Heart left ventricle (tissue), 13 donors: ENCODE results near the gene PCP4.

Experiments used
- POLR2A ChIP-seq, 2 donors: fragments of 450-650 bp; IDR thresholded peaks; one replicate each; pipeline ENCODE4 v1.6.1; 2017; ENCODE audit warnings: antibody characterized with exemption in 2 of 2, mild to moderate bottlenecking in 2 of 2, moderate library complexity in 2 of 2
- TF ChIP-seq, protein P1 (sequence below), 12 donors: fragments of 200-600 bp; sonication (generic) in 4 of 12; IDR thresholded peaks; one replicate each; pipeline versions ENCODE4 v1.5.0 to v1.8.0; 2018 to 2022; ENCODE audit warnings: antibody characterized with exemption in 12 of 12, mild to moderate bottlenecking in 5 of 12
- donor health status: ischemic (EF 13 %, LVEDD 7.1; RV severe dilation, severe dysfunction).
- donor health status: DM: no; HTN: yes; CAD: no.
- donor health status: DM: no; HTN: no; CAD: no.
- donor health status: ischemic (EF 25% LVEDD 6.9; RV normal size, moderate dysfunction).
- donor health status: ischemic (EF 25% LVEDD 5.7; RV mildly dilated, moderate dysfunction).
- donor health status: ischemic (EF 35%, LVEDD 5.7; RV mildly dilated, moderate dysfunction).
- donor health status: nonischemic (EF 11% LVEDD 7.7; RV severe dilation, severe dysfunction).
- donor health status: DM: yes; HTN: yes; CAD: no.
- donor health status: PGD.
- donor health status: ischemic (EF 29% LVEDD 5.4; RV normal size, mild dysfunction).
- donor health status: nonischemic (EF 23%, LVEDD 6.1; RV moderate dilation, normal function).

DNA sequence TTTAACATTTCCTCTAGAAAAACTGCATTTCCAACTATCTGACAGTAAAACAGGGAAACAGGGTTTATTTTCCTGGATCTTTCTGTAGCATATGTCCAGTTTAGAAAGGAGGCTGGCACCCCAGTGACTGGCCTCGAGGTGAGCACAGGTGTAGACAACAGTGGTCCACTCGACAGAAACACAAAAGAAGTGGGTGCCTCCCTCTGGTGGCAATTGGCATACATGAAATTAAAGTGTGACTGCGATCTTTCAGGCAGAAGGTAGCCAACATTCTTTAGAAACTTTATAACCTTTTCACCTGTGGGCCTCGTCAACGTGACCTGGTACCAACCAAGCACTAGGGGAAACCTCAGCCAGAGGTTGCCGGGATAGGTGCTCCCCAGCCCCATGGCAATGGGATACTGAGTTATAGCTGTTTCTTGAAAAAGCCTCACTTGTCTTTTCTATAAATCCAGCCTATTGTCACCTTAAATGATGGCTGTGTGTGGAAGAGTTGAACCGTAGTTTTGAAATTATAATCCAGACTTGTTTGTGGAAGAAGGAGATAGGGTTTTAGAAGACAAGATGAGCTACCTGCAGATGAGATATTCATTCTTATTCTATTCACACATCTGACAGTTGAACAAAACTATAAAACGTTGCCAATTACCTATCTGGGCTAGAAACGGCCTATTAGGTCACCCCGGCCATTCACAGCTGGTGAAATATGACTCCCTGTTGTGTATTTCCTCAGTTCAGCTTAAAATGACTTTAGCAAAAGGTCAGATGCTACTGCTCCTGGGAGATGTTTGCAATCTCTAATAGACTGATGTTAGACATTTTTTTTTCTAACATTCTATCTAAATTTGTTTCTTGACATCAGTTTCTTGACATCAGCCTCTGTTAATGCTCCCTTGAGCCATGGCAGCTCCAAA, 44.3 kb downstream of the PCP4 start:
- TF ChIP-seq, protein P1, sequence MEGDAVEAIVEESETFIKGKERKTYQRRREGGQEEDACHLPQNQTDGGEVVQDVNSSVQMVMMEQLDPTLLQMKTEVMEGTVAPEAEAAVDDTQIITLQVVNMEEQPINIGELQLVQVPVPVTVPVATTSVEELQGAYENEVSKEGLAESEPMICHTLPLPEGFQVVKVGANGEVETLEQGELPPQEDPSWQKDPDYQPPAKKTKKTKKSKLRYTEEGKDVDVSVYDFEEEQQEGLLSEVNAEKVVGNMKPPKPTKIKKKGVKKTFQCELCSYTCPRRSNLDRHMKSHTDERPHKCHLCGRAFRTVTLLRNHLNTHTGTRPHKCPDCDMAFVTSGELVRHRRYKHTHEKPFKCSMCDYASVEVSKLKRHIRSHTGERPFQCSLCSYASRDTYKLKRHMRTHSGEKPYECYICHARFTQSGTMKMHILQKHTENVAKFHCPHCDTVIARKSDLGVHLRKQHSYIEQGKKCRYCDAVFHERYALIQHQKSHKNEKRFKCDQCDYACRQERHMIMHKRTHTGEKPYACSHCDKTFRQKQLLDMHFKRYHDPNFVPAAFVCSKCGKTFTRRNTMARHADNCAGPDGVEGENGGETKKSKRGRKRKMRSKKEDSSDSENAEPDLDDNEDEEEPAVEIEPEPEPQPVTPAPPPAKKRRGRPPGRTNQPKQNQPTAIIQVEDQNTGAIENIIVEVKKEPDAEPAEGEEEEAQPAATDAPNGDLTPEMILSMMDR (IDR thresholded peaks at IDR 0.05): peak in 4 of 12 donors; percentile 7 to 20 (median 17)
- TF ChIP-seq POLR2A (IDR thresholded peaks at IDR 0.05): no peak
